Progenitor cell of endocrine pancreas (in vitro differentiated cells): Measurements from ENCODE around the gene KRTAP9-2. TPM values are rescaled to one million over a fixed set of nuclear protein-coding genes. Genes with fewer than 3 reads are reported as not detected.
"Not testable (repeated sequence)": the region's sequence is repeated elsewhere in the genome, so short reads cannot be mapped to it uniquely, and the experiment has no call there.

Experiments
- DNase-seq: peaks from one replicate; pipeline ENCODE4 v3.0.0; 2021; ENCODE audit warnings: low spot score; ENCODE audit not compliant: unreplicated experiment
- H3K27ac Mint-ChIP-seq: 2 replicates; pipeline ENCODE4 v1.8.0; 2021; ENCODE audit warnings: mild to moderate bottlenecking, moderate library complexity, mixed read lengths
- H3K27me3 Mint-ChIP-seq: 2 replicates; pipeline ENCODE4 v1.8.0; 2021; ENCODE audit warnings: mixed read lengths
- H3K36me3 Mint-ChIP-seq: 2 replicates; pipeline ENCODE4 v1.8.0; 2022; ENCODE audit warnings: mixed read lengths; ENCODE audit not compliant: insufficient read depth
- H3K4me1 Mint-ChIP-seq: 2 replicates; pipeline ENCODE4 v1.8.0; 2021; ENCODE audit warnings: low read depth, mixed read lengths
- H3K4me3 Mint-ChIP-seq: 2 replicates; pipeline ENCODE4 v1.8.0; 2021; ENCODE audit warnings: low read depth, mild to moderate bottlenecking, moderate library complexity, mixed read lengths
- H3K9me3 Mint-ChIP-seq: 2 replicates; pipeline ENCODE4 v1.8.0; 2021; ENCODE audit warnings: low read depth, mixed read lengths
- total RNA-seq: library from RNA; stranded (reverse); gene quantifications from 2 replicates; pipeline ENCODE4 v1.2.1, GENCODE V29; 2021
- TF ChIP-seq, protein P1 (sequence below): fragments of 200-600 bp; sonication (generic); IDR thresholded peaks from one replicate; pipeline ENCODE4 v1.5.0; 2021; ENCODE audit warnings: antibody characterized with exemption, mild to moderate bottlenecking; ENCODE audit not compliant: unreplicated experiment

Gene KRTAP9-2
- total RNA-seq, 1 donor from 2014 or later, result not detected

DNA sequence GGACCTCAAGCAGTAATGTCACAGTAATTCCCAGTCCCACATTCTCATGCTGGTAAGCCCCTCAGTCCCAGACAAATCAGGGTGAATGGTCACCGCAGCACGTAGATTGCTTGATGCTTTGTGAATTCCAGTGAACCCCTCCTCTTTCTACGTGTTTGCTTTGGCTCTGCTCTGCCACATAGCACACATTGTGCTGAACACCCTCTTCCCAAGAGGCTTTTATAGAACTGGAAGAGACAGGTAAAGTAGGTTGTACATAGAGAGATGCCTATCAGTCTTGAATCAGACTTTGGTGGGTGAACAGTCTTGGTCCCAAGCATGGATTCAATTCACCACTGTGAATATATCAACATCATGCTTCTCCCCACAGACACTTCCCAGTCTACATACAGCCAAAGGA lies 38.2 kb downstream of the KRTAP9-2 start:
- TF ChIP-seq, protein P1, sequence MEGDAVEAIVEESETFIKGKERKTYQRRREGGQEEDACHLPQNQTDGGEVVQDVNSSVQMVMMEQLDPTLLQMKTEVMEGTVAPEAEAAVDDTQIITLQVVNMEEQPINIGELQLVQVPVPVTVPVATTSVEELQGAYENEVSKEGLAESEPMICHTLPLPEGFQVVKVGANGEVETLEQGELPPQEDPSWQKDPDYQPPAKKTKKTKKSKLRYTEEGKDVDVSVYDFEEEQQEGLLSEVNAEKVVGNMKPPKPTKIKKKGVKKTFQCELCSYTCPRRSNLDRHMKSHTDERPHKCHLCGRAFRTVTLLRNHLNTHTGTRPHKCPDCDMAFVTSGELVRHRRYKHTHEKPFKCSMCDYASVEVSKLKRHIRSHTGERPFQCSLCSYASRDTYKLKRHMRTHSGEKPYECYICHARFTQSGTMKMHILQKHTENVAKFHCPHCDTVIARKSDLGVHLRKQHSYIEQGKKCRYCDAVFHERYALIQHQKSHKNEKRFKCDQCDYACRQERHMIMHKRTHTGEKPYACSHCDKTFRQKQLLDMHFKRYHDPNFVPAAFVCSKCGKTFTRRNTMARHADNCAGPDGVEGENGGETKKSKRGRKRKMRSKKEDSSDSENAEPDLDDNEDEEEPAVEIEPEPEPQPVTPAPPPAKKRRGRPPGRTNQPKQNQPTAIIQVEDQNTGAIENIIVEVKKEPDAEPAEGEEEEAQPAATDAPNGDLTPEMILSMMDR, result no peak
- H3K9me3 Mint-ChIP-seq, result no peaks in the 10 kb centered on the region
- peaks cover 26% of the 10 kb centered on the region for H3K27me3 Mint-ChIP-seq
- no peaks in the 10 kb centered on the region for H3K36me3 Mint-ChIP-seq
- DNase-seq, result no peak
- H3K27ac Mint-ChIP-seq, result no peak overlapping the region
- H3K4me3 Mint-ChIP-seq, result no peak overlapping the region
- no peaks in the 10 kb centered on the region for H3K4me1 Mint-ChIP-seq

DNA sequence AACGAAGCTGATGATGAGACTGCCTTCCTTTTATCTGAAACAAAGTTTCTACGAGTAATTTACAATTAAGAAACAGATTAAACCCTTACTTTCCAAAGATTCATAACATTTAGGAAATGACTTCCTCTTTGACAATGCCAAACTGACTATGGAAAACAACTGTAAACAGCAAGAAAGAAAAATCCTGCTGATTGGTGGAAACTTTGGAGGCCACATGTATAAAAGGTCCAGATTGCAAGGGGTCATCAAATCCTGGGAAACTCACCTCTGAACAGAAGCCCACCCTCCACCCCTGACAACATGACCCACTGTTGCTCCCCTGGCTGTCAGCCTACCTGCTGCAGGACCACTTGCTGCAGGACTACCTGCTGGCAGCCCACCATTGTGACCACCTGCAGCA lies 38.6 kb downstream of the KRTAP9-2 start, which contains the start of gene KRTAP9-6:
TSS of gene KRTAP9-6 (plus strand) at position 301 of the 400 bp plus-strand sequence. CDS start at position 301, 0 bp downstream.
- Mint-ChIP-seq H3K4me3 (no peak within 1 kb of the TSS), H3K27ac (no peak within 1 kb of the TSS), H3K36me3 (no peaks in the 10 kb centered on the region), H3K4me1 (no peaks in the 10 kb centered on the region), H3K27me3 (peaks cover 26% of the 10 kb centered on the region), H3K9me3 (no peaks in the 10 kb centered on the region)
- TF ChIP-seq, protein P1, result no peak
- DNase-seq, result no peak

DNA sequence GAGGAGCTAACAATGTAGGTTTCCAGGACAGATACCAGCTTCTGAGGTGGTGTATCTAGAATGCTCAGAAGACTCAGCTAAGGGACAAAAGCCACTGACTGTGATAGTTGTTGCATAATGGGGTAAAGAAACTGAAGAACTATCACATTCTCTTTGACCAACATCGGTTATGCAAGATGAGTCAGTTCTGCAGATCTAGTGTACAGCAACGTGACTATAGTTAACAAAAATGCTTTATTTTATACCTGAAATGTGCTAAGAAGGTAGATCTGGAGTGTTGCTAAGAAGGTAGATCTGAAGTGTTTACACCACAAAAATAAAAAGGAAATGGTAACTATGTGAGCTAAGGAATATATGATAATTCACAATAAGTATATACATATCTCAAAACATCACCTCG lies 41.3 kb downstream of the KRTAP9-2 start:
- no peaks in the 10 kb centered on the region for H3K9me3 Mint-ChIP-seq
- TF ChIP-seq, protein P1, result no peak
- H3K27ac Mint-ChIP-seq, result no peak overlapping the region
- H3K36me3 Mint-ChIP-seq, result no peaks in the 10 kb centered on the region
- H3K27me3 Mint-ChIP-seq, result peaks cover 14% of the 10 kb centered on the region
- H3K4me3 Mint-ChIP-seq, result no peak overlapping the region
- no peaks in the 10 kb centered on the region for H3K4me1 Mint-ChIP-seq
- no peak for DNase-seq

DNA sequence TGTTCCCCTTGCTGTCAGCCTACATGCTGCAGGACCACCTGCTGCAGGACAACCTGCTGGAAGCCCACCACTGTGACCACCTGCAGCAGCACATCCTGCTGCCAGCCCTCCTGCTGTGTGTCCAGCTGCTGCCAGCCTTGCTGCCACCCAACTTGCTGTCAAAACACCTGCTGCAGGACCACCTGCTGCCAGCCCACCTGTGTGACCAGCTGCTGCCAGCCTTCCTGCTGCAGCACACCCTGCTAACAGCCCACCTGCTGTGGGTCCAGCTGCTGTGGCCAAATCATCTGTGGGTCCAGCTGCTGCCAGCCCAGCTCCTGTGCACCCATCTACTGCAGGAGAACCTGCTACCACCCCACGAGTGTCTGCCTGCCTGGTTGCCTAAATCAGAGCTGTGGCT lies 44.9 kb downstream of the KRTAP9-2 start:
- DNase-seq, H3K27me3 Mint-ChIP-seq, H3K36me3 Mint-ChIP-seq, H3K9me3 Mint-ChIP-seq, H3K4me3 Mint-ChIP-seq, H3K4me1 Mint-ChIP-seq, H3K27ac Mint-ChIP-seq: not testable (repeated sequence)

- TF ChIP-seq, protein P1, result no peak
- no peaks in the 10 kb centered on the region for H3K9me3 Mint-ChIP-seq
- no peak overlapping the region for H3K4me3 Mint-ChIP-seq
- no peaks in the 10 kb centered on the region for H3K4me1 Mint-ChIP-seq
- H3K27ac Mint-ChIP-seq, result no peak overlapping the region
- peaks cover 10% of the 10 kb centered on the region for H3K27me3 Mint-ChIP-seq
- no peak for DNase-seq
- no peaks in the 10 kb centered on the region for H3K36me3 Mint-ChIP-seq
These were observed 45.4 kb downstream of the KRTAP9-2 start for GRCh38 chr17:41271858-41272257.

- H3K27me3 Mint-ChIP-seq, result peaks cover 15% of the 10 kb centered on the region
- H3K4me1 Mint-ChIP-seq, H3K4me3 Mint-ChIP-seq, DNase-seq, H3K36me3 Mint-ChIP-seq, H3K9me3 Mint-ChIP-seq, H3K27ac Mint-ChIP-seq: not testable (repeated sequence)
These were observed 49.3 kb downstream of the KRTAP9-2 start, which contains the start of gene KRTAP9-7 for GRCh38 chr17:41275648-41276190. Gene KRTAP9-7 (plus strand): TSS chr17:41275698. CDS start chr17:41275698, 0 bp downstream.

Other genes starting within 250 kb of the KRTAP9-2 start
- gene KRT40, start 242.3 kb upstream of the KRTAP9-2 start, total RNA-seq, result 0.13 TPM in 1 of 2 replicates, not detected in the other
- not detected in 2 replicates for gene KRTAP3-3, start 232.5 kb upstream of the KRTAP9-2 start, total RNA-seq
- not detected in 2 replicates for gene KRTAP3-2, start 226.7 kb upstream of the KRTAP9-2 start, total RNA-seq
- gene KRTAP3-1, start 217.5 kb upstream of the KRTAP9-2 start, total RNA-seq, result not detected in 2 replicates
- gene KRTAP1-5, start 199.4 kb upstream of the KRTAP9-2 start, total RNA-seq, result not detected in 2 replicates
- gene KRTAP1-4, start 196.5 kb upstream of the KRTAP9-2 start, total RNA-seq, result not detected in 2 replicates
- not detected in 2 replicates for gene KRTAP1-3, start 191.8 kb upstream of the KRTAP9-2 start, total RNA-seq
- gene KRTAP1-1, start 185.2 kb upstream of the KRTAP9-2 start, total RNA-seq, result not detected in 2 replicates
- not detected in 2 replicates for gene KRTAP2-1, start 179.3 kb upstream of the KRTAP9-2 start, total RNA-seq
- gene KRTAP2-2, start 171.4 kb upstream of the KRTAP9-2 start, total RNA-seq, result not detected in 2 replicates
- gene KRTAP2-3, start 166.5 kb upstream of the KRTAP9-2 start, total RNA-seq, result not detected in 2 replicates
- gene KRTAP2-4, start 160.8 kb upstream of the KRTAP9-2 start, total RNA-seq, result not detected in 2 replicates
- gene KRTAP4-7, start 142.5 kb upstream of the KRTAP9-2 start, total RNA-seq, result not detected in 2 replicates
- not detected in 2 replicates for gene KRTAP4-8, start 128.5 kb upstream of the KRTAP9-2 start, total RNA-seq
- not detected in 2 replicates for gene KRTAP4-16, start 124.4 kb upstream of the KRTAP9-2 start, total RNA-seq
- not detected in 2 replicates for gene KRTAP4-9, start 121.3 kb upstream of the KRTAP9-2 start, total RNA-seq
- not detected in 2 replicates for gene KRTAP4-11, start 108.3 kb upstream of the KRTAP9-2 start, total RNA-seq
- gene KRTAP4-12, start 102.5 kb upstream of the KRTAP9-2 start, total RNA-seq, result not detected in 2 replicates
- not detected in 2 replicates for gene KRTAP4-6, start 86.1 kb upstream of the KRTAP9-2 start, total RNA-seq
- gene KRTAP4-5, start 76.8 kb upstream of the KRTAP9-2 start, total RNA-seq, result not detected in 2 replicates
- not detected in 2 replicates for gene KRTAP4-4, start 65.9 kb upstream of the KRTAP9-2 start, total RNA-seq
- gene KRTAP4-3, start 58.4 kb upstream of the KRTAP9-2 start, total RNA-seq, result not detected in 2 replicates
- gene KRTAP4-2, start 48.4 kb upstream of the KRTAP9-2 start, total RNA-seq, result not detected in 2 replicates
- gene KRTAP4-1, start 41.7 kb upstream of the KRTAP9-2 start, total RNA-seq, result not detected in 2 replicates
- gene KRTAP9-1, start 36.8 kb upstream of the KRTAP9-2 start, total RNA-seq, result not detected in 2 replicates
- gene KRTAP9-3, start 5.8 kb downstream of the KRTAP9-2 start, total RNA-seq, result not detected in 2 replicates
- gene KRTAP9-8, start 11.4 kb downstream of the KRTAP9-2 start, total RNA-seq, result not detected in 2 replicates
- gene KRTAP9-4, start 23.0 kb downstream of the KRTAP9-2 start, total RNA-seq, result not detected in 2 replicates
- not detected in 2 replicates for gene KRTAP9-9, start 28.7 kb downstream of the KRTAP9-2 start, total RNA-seq
- gene KRTAP9-6, start 38.7 kb downstream of the KRTAP9-2 start, total RNA-seq, result not detected in 2 replicates
- gene KRTAP9-7, start 49.0 kb downstream of the KRTAP9-2 start, total RNA-seq, result not detected in 2 replicates
- not detected in 2 replicates for gene KRTAP29-1, start 76.2 kb downstream of the KRTAP9-2 start, total RNA-seq
- gene KRTAP16-1, start 82.7 kb downstream of the KRTAP9-2 start, total RNA-seq, result not detected in 2 replicates
- not detected in 2 replicates for gene KRTAP17-1, start 89.1 kb downstream of the KRTAP9-2 start, total RNA-seq
- gene KRT33A, start 124.2 kb downstream of the KRTAP9-2 start, total RNA-seq, result not detected in 2 replicates
- not detected in 2 replicates for gene KRT33B, start 143.2 kb downstream of the KRTAP9-2 start, total RNA-seq
- gene KRT34, start 155.7 kb downstream of the KRTAP9-2 start, total RNA-seq, result not detected in 2 replicates
- not detected in 2 replicates for gene KRT31, start 171.0 kb downstream of the KRTAP9-2 start, total RNA-seq
- gene KRT37, start 197.9 kb downstream of the KRTAP9-2 start, total RNA-seq, result not detected in 2 replicates
- gene KRT38, start 214.3 kb downstream of the KRTAP9-2 start, total RNA-seq, result not detected in 2 replicates
- gene KRT32, start 240.7 kb downstream of the KRTAP9-2 start, total RNA-seq, result not detected in 2 replicates